ENCODE results near the gene GPAM. TPM values are rescaled to one million over a fixed set of nuclear protein-coding genes. Genes with fewer than 3 reads are reported as not detected.

GPAM gene
- total and polyA plus RNA-seq, 9 of the 15 experiments (the other 6 are each of a cell fraction or from before 2014, with no cell fraction given) = 3.5 to 7.5 (median 5.5) TPM

DNA sequence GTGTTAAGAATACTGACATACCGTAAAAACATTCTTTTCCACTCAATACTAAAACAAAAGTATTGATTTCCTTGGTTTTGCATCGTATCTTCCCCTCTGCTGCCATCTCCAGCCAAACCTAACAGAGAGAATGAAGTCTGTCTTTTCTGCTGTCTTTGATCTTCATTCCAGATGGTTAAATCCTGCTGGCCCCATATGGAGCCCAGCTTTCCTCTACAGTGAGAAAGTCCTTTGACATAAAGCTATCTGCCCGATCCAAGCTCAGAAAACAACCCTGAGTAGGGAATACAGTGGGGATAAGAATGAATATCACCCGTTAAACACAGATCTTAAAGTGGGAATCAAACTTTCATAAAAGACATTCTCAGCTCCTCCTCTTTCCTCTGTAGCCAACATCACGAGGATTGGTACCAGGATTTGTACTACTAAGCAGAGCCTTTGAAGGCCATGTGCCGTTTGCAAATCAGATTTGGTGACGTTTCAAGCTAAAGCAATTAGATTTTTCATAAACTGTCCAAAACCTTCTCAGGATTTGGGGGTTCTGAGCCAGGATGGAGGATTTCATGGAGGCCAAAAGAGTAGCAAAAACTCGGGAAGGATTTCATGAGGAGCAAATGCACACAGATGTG lies 30.8 kb upstream of the GPAM start:
- intact Hi-C loops (cut with micrococcal nuclease) = no loop called here
- H4K20me1 ChIP-seq (replicated peaks; ENCODE audit: control insufficient read depth, insufficient read depth, low read length) = no peaks in the 10 kb centered on the region
- H3K27me3 ChIP-seq (ENCODE audit: control insufficient read depth in 2 of 2, insufficient read depth in 2 of 2, low read length in 2 of 2) = peaks cover 0 to 33% of the 10 kb centered on the region in 2 experiments; a peak in 4 of 5 replicates
- TF ChIP-seq ZFP1 (CRISPR knock-in tag; IDR thresholded peaks at IDR 0.05) (no peak), ZNF212 (CRISPR knock-in tag; IDR thresholded peaks at IDR 0.05) (no peak), TOE1 (IDR thresholded peaks at IDR 0.05; ENCODE audit: borderline replicate concordance) (no peak), TOE1 (CRISPR knock-in tag; IDR thresholded peaks at IDR 0.05; ENCODE audit: borderline replicate concordance, low read depth) (no peak), KAT7 (CRISPR knock-in tag; IDR thresholded peaks at IDR 0.05; ENCODE audit: borderline replicate concordance) (no peak)
- TF ChIP-seq, protein P1, sequence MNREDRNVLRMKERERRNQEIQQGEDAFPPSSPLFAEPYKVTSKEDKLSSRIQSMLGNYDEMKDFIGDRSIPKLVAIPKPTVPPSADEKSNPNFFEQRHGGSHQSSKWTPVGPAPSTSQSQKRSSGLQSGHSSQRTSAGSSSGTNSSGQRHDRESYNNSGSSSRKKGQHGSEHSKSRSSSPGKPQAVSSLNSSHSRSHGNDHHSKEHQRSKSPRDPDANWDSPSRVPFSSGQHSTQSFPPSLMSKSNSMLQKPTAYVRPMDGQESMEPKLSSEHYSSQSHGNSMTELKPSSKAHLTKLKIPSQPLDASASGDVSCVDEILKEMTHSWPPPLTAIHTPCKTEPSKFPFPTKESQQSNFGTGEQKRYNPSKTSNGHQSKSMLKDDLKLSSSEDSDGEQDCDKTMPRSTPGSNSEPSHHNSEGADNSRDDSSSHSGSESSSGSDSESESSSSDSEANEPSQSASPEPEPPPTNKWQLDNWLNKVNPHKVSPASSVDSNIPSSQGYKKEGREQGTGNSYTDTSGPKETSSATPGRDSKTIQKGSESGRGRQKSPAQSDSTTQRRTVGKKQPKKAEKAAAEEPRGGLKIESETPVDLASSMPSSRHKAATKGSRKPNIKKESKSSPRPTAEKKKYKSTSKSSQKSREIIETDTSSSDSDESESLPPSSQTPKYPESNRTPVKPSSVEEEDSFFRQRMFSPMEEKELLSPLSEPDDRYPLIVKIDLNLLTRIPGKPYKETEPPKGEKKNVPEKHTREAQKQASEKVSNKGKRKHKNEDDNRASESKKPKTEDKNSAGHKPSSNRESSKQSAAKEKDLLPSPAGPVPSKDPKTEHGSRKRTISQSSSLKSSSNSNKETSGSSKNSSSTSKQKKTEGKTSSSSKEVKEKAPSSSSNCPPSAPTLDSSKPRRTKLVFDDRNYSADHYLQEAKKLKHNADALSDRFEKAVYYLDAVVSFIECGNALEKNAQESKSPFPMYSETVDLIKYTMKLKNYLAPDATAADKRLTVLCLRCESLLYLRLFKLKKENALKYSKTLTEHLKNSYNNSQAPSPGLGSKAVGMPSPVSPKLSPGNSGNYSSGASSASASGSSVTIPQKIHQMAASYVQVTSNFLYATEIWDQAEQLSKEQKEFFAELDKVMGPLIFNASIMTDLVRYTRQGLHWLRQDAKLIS (CRISPR knock-in tag; IDR thresholded peaks at IDR 0.05) = no peak
- H3K4me3 ChIP-seq = no peak overlapping the region
- H3K9me1 ChIP-seq (ENCODE audit: control insufficient read depth, insufficient read depth, low read length) = no peaks in the 10 kb centered on the region
- no peaks in the 10 kb centered on the region for H3K36me3 ChIP-seq (ENCODE audit: control insufficient read depth, insufficient read depth, low read length)
- no TSS peak for BruUV-seq (replicated peaks)
- ATAC-seq (no peak), FAIRE-seq (no peak), DNase-seq (ENCODE audit: extremely low read depth in 1 of 4, low spot score in 3 of 4) (no peak)
- no peaks in the 10 kb centered on the region for H3K79me2 ChIP-seq (ENCODE audit: control insufficient read depth, insufficient read depth, low read length)
- H3K9me3 ChIP-seq (replicated peaks; ENCODE audit: control insufficient read depth, insufficient read depth, low read depth, low read length) = no peaks in the 10 kb centered on the region
- WGBS (ENCODE audit: insufficient coverage, low coverage, missing lambda C conversion rate) = 5% methylated on average over 8 of the region's 8 CpGs
- H3K4me1 ChIP-seq (replicated peaks in 1 of 2; ENCODE audit: control insufficient read depth in 2 of 2, insufficient read depth in 2 of 2, low read length in 2 of 2) = no peaks in the 10 kb centered on the region; a peak in 1 of 5 replicates
- in situ Hi-C loops (cut with MboI) = no loop called here
- no peak overlapping the region for H2AFZ ChIP-seq (ENCODE audit: low read depth, low read length)
- POLR2A ChIA-PET = interaction anchor here (0.6 kb wide), 1 partner anchor 21 kb away, joined by 3 read pairs; no protein-coding TSS in a partner anchor
- H3K4me2 ChIP-seq (ENCODE audit: insufficient read depth, low read length) = no peak overlapping the region
- no peak overlapping the region for H3K27ac ChIP-seq (ENCODE audit: extremely low read depth, low read depth, low read length)
- CTCF ChIA-PET (ENCODE audit: low intra/inter-chr PET ratio) = no interaction called here
- H3K9ac ChIP-seq (ENCODE audit: insufficient read depth in 1 of 2, low read depth in 2 of 2, low read length in 2 of 2) = no peak overlapping the region

All from K562 (cell line).